GM12892 (cell line): ENCODE results near the gene STAM2.

Experiments
- POLR2A ChIP-seq: IDR thresholded peaks from 2 replicates; pipeline ENCODE4 v1.6.1; 2011; ENCODE audit warnings: low read depth, low read length, control low read depth
- POLR2AphosphoS5 ChIP-seq: IDR thresholded peaks from 2 replicates; pipeline ENCODE4 v1.6.1; 2011; ENCODE audit warnings: low read depth, low read length, control low read depth
- TAF1 ChIP-seq: IDR thresholded peaks from 2 replicates; pipeline ENCODE4 v1.6.1; 2011; ENCODE audit warnings: low read depth, mild to moderate bottlenecking, control low read depth, low read length, borderline replicate concordance

GRCh38 chr2:152200565-152201465 lies 25.3 kb upstream of the STAM2 start:
- TF ChIP-seq POLR2A (no peak), TAF1 (no peak), POLR2AphosphoS5 (no peak)
